SK-N-SH treated with all-trans-retinoic acid at 6 μM for 48 hours (cell line): ENCODE measurements around the gene PLVAP.

ENCODE experiments used
- ATAC-seq: fragments of 200-7000 bp; cut with Tn5 transposase; 3 replicates; pipeline ENCODE4 v1.9.1; 2020; ENCODE audit warnings: mild to moderate bottlenecking, moderate library complexity
- ARNTL ChIP-seq: fragments of 450-650 bp; formaldehyde crosslinking; IDR thresholded peaks from 2 replicates; pipeline ENCODE4 v1.5.0; 2020; ENCODE audit warnings: low read depth, mild to moderate bottlenecking, moderate library complexity, borderline replicate concordance
- BACH2 ChIP-seq: fragments of 250-450 bp; sonication (Bioruptor Pico); IDR thresholded peaks from 2 replicates; pipeline ENCODE4 v1.9.0; 2021; ENCODE audit warnings: mild to moderate bottlenecking, borderline replicate concordance
- CSDC2 ChIP-seq: fragments of 250-450 bp; sonication (Bioruptor Pico); IDR thresholded peaks from 2 replicates; pipeline ENCODE4 v1.5.0; 2020; ENCODE audit warnings: mild to moderate bottlenecking, moderate library complexity
- CSRNP3 ChIP-seq: fragments of 250-450 bp; sonication (Bioruptor Pico); IDR thresholded peaks from 2 replicates; pipeline ENCODE4 v1.5.1; 2021; ENCODE audit warnings: mild to moderate bottlenecking, moderate library complexity
- ESRRG ChIP-seq: fragments of 250-450 bp; sonication (Bioruptor Pico); IDR thresholded peaks from 2 replicates; pipeline ENCODE4 v1.6.1; 2021; ENCODE audit warnings: mild to moderate bottlenecking
- GLIS3 ChIP-seq: fragments of 250-450 bp; sonication (Bioruptor Pico); IDR thresholded peaks from 2 replicates; pipeline ENCODE4 v1.5.0; 2020; ENCODE audit warnings: mild to moderate bottlenecking, moderate library complexity
- ISL1 ChIP-seq: fragments of 250-450 bp; sonication (Bioruptor Pico); IDR thresholded peaks from 2 replicates; pipeline ENCODE4 v2.1.2; 2022; ENCODE audit warnings: mild to moderate bottlenecking, moderate library complexity
- PATZ1 ChIP-seq: fragments of 250-450 bp; sonication (Bioruptor Pico); IDR thresholded peaks from 2 replicates; pipeline ENCODE4 v1.8.0; 2020; ENCODE audit warnings: mild to moderate bottlenecking, moderate library complexity, borderline replicate concordance
- PPARA ChIP-seq: fragments of 250-450 bp; sonication (Bioruptor Pico); IDR thresholded peaks from 2 replicates; pipeline ENCODE4 v1.5.0; 2020; ENCODE audit warnings: mild to moderate bottlenecking, borderline replicate concordance
- RARB ChIP-seq: fragments of 250-450 bp; sonication (Bioruptor Pico); IDR thresholded peaks from 2 replicates; pipeline ENCODE4 v1.8.0; 2021; ENCODE audit warnings: mild to moderate bottlenecking, moderate library complexity
- SNAI2 ChIP-seq: fragments of 250-450 bp; sonication (Bioruptor Pico); IDR thresholded peaks from 2 replicates; pipeline ENCODE4 v1.5.0; 2020; ENCODE audit warnings: mild to moderate bottlenecking, moderate library complexity
- TCF4 ChIP-seq: fragments of 250-450 bp; sonication (Bioruptor Pico); IDR thresholded peaks from 2 replicates; pipeline ENCODE4 v1.8.0; 2021; ENCODE audit warnings: mild to moderate bottlenecking, moderate library complexity, borderline replicate concordance
- ZC3H10 ChIP-seq: fragments of 250-450 bp; sonication (Bioruptor Pico); IDR thresholded peaks from 2 replicates; pipeline ENCODE4 v1.5.1; 2021; ENCODE audit warnings: mild to moderate bottlenecking, moderate library complexity
- ZFP3 ChIP-seq: fragments of 250-450 bp; sonication (Bioruptor Pico); IDR thresholded peaks from 2 replicates; pipeline ENCODE4 v1.5.0; 2020; ENCODE audit warnings: mild to moderate bottlenecking, moderate library complexity
- ZFP30 ChIP-seq: fragments of 450-650 bp; formaldehyde crosslinking; IDR thresholded peaks from 2 replicates; pipeline ENCODE4 v1.5.0; 2022; ENCODE audit warnings: mild to moderate bottlenecking, moderate library complexity
- ZNF565 ChIP-seq: fragments of 450-650 bp; formaldehyde crosslinking; conservative IDR thresholded peaks from 2 replicates; pipeline ENCODE4 v1.5.0; 2020; ENCODE audit warnings: low read depth, mild to moderate bottlenecking, moderate library complexity
- ZNF70 ChIP-seq: fragments of 450-650 bp; formaldehyde crosslinking; IDR thresholded peaks from 2 replicates; pipeline ENCODE4 v1.5.0; 2020; ENCODE audit warnings: mild to moderate bottlenecking, moderate library complexity
- TF ChIP-seq, protein P1 (sequence below): fragments of 250-450 bp; sonication (Bioruptor Pico); IDR thresholded peaks from 2 replicates; pipeline ENCODE4 v1.5.1; 2020; ENCODE audit warnings: low read depth, mild to moderate bottlenecking, moderate library complexity
- TF ChIP-seq, protein P2 (sequence below): fragments of 250-450 bp; sonication (Bioruptor Pico); IDR thresholded peaks from 2 replicates; pipeline ENCODE4 v1.8.0; 2021; ENCODE audit warnings: low read depth, mild to moderate bottlenecking, moderate library complexity, borderline replicate concordance

The PLVAP gene

GRCh38 chr19:17328517-17329365 lies 48.4 kb downstream of the PLVAP start:
- no peak for ATAC-seq
- TF ChIP-seq GLIS3 (no peak), PATZ1 (CRISPR knock-in tag) (no peak), RARB (CRISPR knock-in tag) (no peak), ARNTL (CRISPR knock-in tag) (no peak), ZNF565 (CRISPR knock-in tag) (no peak), BACH2 (CRISPR knock-in tag) (no peak), ZFP3 (no peak), ZFP30 (CRISPR knock-in tag) (no peak), ISL1 (no peak), CSRNP3 (CRISPR knock-in tag) (no peak), PPARA (CRISPR knock-in tag) (no peak), TCF4 (CRISPR knock-in tag) (no peak), ZC3H10 (CRISPR knock-in tag) (no peak), ZNF70 (CRISPR knock-in tag) (no peak), CSDC2 (no peak), SNAI2 (CRISPR knock-in tag) (no peak)
- TF ChIP-seq, protein P1, sequence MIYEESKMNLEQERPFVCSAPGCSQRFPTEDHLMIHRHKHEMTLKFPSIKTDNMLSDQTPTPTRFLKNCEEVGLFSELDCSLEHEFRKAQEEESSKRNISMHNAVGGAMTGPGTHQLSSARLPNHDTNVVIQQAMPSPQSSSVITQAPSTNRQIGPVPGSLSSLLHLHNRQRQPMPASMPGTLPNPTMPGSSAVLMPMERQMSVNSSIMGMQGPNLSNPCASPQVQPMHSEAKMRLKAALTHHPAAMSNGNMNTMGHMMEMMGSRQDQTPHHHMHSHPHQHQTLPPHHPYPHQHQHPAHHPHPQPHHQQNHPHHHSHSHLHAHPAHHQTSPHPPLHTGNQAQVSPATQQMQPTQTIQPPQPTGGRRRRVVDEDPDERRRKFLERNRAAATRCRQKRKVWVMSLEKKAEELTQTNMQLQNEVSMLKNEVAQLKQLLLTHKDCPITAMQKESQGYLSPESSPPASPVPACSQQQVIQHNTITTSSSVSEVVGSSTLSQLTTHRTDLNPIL (CRISPR knock-in tag), result no peak
- TF ChIP-seq, protein P2, sequence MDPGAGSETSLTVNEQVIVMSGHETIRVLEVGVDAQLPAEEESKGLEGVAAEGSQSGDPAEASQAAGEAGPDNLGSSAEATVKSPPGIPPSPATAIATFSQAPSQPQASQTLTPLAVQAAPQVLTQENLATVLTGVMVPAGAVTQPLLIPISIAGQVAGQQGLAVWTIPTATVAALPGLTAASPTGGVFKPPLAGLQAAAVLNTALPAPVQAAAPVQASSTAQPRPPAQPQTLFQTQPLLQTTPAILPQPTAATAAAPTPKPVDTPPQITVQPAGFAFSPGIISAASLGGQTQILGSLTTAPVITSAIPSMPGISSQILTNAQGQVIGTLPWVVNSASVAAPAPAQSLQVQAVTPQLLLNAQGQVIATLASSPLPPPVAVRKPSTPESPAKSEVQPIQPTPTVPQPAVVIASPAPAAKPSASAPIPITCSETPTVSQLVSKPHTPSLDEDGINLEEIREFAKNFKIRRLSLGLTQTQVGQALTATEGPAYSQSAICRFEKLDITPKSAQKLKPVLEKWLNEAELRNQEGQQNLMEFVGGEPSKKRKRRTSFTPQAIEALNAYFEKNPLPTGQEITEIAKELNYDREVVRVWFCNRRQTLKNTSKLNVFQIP (CRISPR knock-in tag), result no peak

GRCh38 chr19:17327654-17328516 lies 49.3 kb downstream of the PLVAP start:
- no peak for TF ChIP-seq ZC3H10 (CRISPR knock-in tag)
- no peak for TF ChIP-seq TCF4 (CRISPR knock-in tag)
- TF ChIP-seq CSDC2, result no peak
- TF ChIP-seq GLIS3, result no peak
- no peak for TF ChIP-seq ESRRG (CRISPR knock-in tag)
- TF ChIP-seq BACH2 (CRISPR knock-in tag), result no peak
- no peak for TF ChIP-seq SNAI2 (CRISPR knock-in tag)
- no peak for TF ChIP-seq ZNF70 (CRISPR knock-in tag)
- TF ChIP-seq CSRNP3 (CRISPR knock-in tag), result no peak
- TF ChIP-seq, all 23 proteins: peak for 0
- peak; percentile 32; the same call in 2 of the 3 replicates for ATAC-seq

GRCh38 chr19:17327068-17327653 lies 50.0 kb downstream of the PLVAP start:
- TF ChIP-seq PATZ1 (CRISPR knock-in tag) (no peak), CSRNP3 (CRISPR knock-in tag) (no peak), BACH2 (CRISPR knock-in tag) (no peak), ZFP3 (no peak), ZNF70 (CRISPR knock-in tag) (no peak)
- TF ChIP-seq, protein P2 (CRISPR knock-in tag), result no peak
- ATAC-seq, result no peak
